GM13976 (cell line): ENCODE data around the gene HLCS.

Experiments used
- DNase-seq: peaks from one replicate; pipeline ENCODE4 v3.0.0; 2012; ENCODE audit warnings: low spot score
- in situ Hi-C: fragments of 300-500 bp; cut with MboI; formaldehyde crosslinking; loops from one replicate; pipeline ENCODE4 v1.12.0; 2022; ENCODE audit warnings: low sequenced_read_pairs, mixed read lengths, inconsistent platforms; ENCODE audit not compliant: unreplicated experiment
- TF ChIP-seq, protein P1 (sequence below): IDR thresholded peaks from 2 replicates; pipeline ENCODE4 v1.5.1; 2012; ENCODE audit warnings: borderline replicate concordance, mild to moderate bottlenecking; ENCODE audit not compliant: insufficient read depth; ENCODE audit errors: extremely low read depth, missing control alignments, control extremely low read depth

Gene HLCS

DNA sequence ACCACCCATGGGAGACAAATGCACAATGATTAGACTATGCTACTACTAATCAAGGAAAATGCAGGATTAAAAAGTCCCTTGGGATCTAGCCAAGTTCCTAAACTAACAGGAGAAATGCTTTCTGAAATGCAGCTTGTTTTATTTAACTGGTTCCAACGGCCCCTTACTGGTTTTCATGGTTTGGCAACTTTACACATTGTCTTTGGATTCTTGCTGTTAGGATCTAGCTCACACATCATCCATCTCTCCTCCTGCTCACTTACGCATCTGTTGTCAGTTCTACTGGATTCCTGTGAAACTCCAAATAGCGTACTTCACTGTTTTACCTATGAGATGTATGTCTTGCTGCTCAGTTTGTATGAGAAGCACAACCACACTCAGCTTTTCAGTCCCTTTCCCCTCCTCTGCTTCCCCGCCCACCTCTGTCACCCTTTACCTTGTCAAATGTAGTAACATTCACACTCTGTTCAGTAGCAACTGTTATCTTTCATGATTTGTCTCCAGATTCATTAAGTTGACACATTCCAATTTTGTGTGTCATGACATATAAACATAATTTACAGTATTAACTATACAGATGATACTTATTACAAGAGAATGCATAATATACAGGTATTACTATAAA lies 137.5 kb downstream of the HLCS start:
- TF ChIP-seq, protein P1, sequence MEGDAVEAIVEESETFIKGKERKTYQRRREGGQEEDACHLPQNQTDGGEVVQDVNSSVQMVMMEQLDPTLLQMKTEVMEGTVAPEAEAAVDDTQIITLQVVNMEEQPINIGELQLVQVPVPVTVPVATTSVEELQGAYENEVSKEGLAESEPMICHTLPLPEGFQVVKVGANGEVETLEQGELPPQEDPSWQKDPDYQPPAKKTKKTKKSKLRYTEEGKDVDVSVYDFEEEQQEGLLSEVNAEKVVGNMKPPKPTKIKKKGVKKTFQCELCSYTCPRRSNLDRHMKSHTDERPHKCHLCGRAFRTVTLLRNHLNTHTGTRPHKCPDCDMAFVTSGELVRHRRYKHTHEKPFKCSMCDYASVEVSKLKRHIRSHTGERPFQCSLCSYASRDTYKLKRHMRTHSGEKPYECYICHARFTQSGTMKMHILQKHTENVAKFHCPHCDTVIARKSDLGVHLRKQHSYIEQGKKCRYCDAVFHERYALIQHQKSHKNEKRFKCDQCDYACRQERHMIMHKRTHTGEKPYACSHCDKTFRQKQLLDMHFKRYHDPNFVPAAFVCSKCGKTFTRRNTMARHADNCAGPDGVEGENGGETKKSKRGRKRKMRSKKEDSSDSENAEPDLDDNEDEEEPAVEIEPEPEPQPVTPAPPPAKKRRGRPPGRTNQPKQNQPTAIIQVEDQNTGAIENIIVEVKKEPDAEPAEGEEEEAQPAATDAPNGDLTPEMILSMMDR: no peak
- in situ Hi-C loops: no loop called here
- no peak for DNase-seq

DNA sequence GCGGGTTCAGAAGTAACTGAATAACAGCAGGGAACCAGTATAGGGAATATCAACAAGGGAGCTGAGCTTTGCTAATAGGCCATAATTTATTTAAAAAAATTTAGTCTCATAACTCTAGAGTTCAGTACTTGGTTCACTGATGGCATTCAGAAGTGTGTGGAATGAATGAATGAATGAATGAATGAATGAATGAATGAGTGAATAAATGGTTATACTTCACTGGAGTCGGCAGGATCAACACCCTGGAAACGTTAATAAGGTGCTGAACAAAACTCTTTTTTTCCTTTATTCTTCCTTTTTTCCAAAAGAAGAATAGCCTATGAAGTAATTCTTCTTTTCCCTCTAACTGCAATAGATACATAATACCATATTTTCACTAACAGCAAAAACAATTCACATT lies 138.3 kb downstream of the HLCS start:
- in situ Hi-C loops: no loop called here
- DNase-seq: no peak
- TF ChIP-seq, protein P1: no peak

DNA sequence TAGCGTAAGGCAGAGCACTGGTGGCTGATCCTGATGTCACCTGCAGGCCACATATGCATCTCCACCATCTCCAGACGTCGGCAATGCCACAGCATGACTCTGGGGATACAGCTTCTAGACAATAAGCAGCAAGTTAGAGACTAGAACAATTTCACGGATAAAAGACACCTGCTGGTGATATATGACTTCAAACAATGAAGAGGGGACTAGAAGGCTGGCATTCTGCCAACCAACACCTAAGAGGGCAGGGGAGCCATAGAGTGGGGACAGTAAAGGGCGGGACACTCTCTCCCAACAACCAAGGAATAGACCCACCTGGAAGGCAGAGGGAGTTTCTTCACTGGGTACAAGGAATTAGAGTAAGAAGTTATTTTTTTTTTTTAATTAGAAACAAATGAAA lies 140.8 kb downstream of the HLCS start:
- no peak for DNase-seq
- in situ Hi-C loops: no loop called here
- TF ChIP-seq, protein P1: no peak

DNA sequence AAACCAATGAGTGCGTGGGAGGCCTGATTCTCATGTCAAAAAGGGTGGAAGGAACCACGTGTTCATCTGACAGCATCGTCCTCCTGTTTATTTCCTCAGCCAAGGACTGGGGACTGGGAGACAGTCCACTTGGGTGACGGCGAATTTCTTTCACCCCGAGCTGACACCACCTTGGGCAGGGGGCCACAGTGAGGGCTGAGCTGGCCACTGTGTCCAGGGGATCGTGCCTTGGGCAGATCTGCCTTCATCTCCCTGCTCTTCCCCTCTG lies 145.5 kb downstream of the HLCS start:
- DNase-seq: no peak
- TF ChIP-seq, protein P1: no peak
- in situ Hi-C loops: no loop called here

DNA sequence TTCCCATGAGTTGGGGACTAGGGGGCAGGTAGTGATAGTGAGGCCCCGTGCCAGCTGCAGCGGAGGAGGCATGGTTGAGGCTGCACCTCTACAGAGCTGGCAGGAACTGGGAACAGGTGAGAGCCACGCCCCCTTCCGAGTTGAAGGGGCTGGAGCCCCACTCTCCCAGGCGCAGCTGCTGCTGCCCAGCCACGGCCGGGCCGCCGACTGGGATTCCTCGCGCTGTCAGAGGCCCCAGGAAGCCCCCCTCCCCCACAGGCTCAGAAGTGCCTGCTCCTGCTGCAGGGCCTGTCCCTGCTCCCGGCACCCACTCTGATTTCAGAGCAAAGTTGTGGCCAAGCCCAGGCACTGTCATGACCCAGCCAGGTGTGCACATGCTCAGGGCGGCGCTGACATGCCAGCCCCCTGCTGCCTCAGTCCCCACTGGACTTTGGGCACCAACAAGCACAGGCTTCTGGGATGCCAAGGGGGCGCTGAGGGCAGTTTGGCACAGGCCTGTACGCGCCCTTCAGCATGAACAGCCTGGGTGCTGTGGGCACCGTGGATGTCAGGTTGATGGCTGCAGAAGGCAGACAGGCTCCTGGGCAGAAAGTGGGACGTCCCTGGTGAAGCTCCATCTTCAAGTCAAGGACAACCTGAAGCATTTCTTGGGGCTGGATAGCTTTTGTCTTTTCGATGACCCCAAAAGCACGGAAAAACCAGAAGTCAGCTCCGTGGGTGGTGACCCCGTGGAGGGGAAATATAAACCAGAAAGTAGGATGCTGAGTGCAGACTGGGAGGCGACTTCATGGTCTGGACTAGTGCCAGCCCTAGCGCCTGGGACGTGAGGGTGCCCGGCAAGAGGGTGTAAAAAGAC lies 146.1 kb downstream of the HLCS start:
- TF ChIP-seq, protein P1: no peak
- in situ Hi-C loops: no loop called here
- no peak for DNase-seq

DNA sequence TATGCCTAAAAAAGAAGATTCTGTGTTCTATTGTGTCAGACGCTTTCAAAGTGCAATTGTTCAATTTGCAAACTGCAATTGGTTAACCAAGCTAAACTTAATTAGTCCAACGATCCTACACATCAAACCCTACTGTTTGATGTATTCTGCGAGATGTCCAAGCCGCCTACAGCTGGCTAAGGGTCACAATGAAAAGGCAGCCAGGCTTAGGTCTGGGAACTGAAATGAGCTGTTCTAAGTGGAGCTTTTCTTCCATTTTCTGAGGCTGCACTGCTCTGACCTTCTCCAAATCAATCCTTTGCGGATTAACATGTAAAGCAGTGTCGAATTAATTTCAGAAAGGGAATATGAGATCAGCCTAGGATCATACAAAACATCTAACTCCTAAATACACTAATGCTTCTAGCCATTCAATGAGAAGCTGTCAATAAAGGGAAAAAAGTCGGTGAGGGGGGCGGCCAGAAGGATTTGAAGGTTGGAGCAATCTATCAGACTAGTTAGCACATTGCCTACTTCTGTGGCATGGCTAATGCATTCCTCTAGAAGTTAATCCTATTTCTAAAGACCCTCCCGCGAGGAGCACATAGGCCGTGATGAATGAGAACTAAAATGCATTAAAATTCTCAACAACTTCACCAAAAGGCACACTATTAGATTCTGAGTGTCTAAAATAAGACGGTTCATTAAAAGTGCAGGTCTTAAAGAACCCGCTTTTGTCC lies 148.6 kb downstream of the HLCS start:
- in situ Hi-C loops: no loop called here
- TF ChIP-seq, protein P1: no peak
- DNase-seq: no peak
